Right atrium auricular region (tissue), 2 donors: ENCODE data around the gene TMEM239. TPM values are rescaled to one million over a fixed set of nuclear protein-coding genes. Genes with fewer than 3 reads are reported as not detected.

Source experiments
- DNase-seq: peaks from one replicate; pipeline ENCODE4 v3.0.0-alpha.2; 2019; ENCODE audit warnings: low spot score
- H3K27ac ChIP-seq, 2 donors: fragments of 200-600 bp; sonication (generic); 1 replicate in 1 of 2; 2 replicates in 1 of 2; pipeline ENCODE4 v1.5.1; 2016 to 2019
- H3K27me3 ChIP-seq, 2 donors: fragments of 200-600 bp; sonication (generic); one replicate each; pipeline versions ENCODE4 v1.5.1 to v1.6.0; 2017 to 2019
- H3K36me3 ChIP-seq: fragments of 200-600 bp; sonication (generic); one replicate; pipeline ENCODE4 v1.5.1; 2016
- H3K4me1 ChIP-seq, 2 donors: fragments of 200-600 bp; sonication (generic); one replicate each; pipeline versions ENCODE4 v1.5.1 to v1.6.0; 2017 to 2019
- H3K4me3 ChIP-seq, 2 donors: fragments of 200-600 bp; sonication (generic); 1 replicate in 1 of 2; 2 replicates in 1 of 2; pipeline ENCODE4 v1.5.1; 2017 to 2019; ENCODE audit warnings: mild to moderate bottlenecking in 1 of 2, moderate library complexity in 1 of 2
- H3K9me3 ChIP-seq, 2 donors: fragments of 200-600 bp; sonication (generic); one replicate each; pipeline ENCODE4 v1.5.1; 2019
- total RNA-seq, 2 donors: library from RNA; depleted of rRNA; stranded (reverse); fragments of >200 nt; gene quantifications; one replicate each; pipeline ENCODE4 v1.1.0, GENCODE V29; 2016
- TF ChIP-seq, protein P1 (sequence below), 2 donors: fragments of 200-600 bp; sonication (generic); IDR thresholded peaks; one replicate each; pipeline ENCODE4 v1.5.1; 2019; ENCODE audit warnings: antibody characterized with exemption in 2 of 2

The TMEM239 gene
- total RNA-seq, 2 donors from 2014 or later: not detected

DNA sequence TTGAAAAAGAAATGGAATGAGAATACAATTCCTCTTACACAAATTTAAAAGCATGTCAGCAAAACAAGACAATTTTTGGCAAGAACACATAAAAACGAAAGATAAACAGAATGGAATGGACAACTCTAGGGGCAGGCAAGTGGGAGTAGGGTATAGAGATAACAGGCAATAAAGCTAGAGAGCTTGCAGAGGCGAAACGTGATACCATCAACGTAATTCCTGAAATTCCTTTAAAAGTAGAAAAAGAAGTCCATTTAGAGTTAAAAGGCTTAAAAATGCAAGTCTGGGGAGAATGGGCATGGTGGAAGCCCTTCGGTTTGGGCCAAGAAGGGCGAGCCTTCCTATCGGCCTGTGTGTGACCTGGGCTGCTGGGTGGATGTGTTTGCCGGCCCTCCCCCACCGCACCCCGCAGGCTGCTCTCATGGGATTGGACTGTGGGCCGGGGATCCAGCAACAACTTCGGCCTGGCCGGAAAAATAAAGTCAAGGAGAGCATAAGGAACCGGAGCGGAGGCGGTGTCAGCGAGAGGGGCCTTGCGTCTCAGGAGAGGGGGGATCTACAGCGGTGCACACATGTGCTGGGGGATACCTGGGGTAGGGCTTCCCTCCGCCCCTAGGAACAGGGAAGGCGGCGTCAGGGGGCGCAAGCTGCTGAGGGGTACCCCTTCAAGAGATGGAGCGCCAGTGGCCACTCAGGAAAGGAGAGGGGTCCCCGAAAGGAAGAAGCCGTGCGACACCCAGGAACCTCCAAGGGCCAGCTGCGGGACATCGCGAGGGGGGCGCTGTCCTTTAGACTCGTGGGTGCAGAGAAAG, 4.1 kb downstream of the TMEM239 start:
- Histone ChIP-seq H3K27me3 (peaks cover 8 to 11% of the 10 kb centered on the region in 2 donors), H3K9me3 (no peaks in the 10 kb centered on the region), H3K27ac (no peak overlapping the region), H3K4me3 (no peak overlapping the region), H3K36me3 (no peaks in the 10 kb centered on the region), H3K4me1 (peaks cover 0 to 12% of the 10 kb centered on the region in 2 donors)
- TF ChIP-seq, protein P1, sequence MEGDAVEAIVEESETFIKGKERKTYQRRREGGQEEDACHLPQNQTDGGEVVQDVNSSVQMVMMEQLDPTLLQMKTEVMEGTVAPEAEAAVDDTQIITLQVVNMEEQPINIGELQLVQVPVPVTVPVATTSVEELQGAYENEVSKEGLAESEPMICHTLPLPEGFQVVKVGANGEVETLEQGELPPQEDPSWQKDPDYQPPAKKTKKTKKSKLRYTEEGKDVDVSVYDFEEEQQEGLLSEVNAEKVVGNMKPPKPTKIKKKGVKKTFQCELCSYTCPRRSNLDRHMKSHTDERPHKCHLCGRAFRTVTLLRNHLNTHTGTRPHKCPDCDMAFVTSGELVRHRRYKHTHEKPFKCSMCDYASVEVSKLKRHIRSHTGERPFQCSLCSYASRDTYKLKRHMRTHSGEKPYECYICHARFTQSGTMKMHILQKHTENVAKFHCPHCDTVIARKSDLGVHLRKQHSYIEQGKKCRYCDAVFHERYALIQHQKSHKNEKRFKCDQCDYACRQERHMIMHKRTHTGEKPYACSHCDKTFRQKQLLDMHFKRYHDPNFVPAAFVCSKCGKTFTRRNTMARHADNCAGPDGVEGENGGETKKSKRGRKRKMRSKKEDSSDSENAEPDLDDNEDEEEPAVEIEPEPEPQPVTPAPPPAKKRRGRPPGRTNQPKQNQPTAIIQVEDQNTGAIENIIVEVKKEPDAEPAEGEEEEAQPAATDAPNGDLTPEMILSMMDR (IDR thresholded peaks at IDR 0.05): no peak
- DNase-seq: no peak

- Histone ChIP-seq H3K27ac (no peak overlapping the region), H3K36me3 (no peaks in the 10 kb centered on the region), H3K4me3 (no peak overlapping the region), H3K4me1 (peaks cover 0 to 12% of the 10 kb centered on the region in 2 donors), H3K27me3 (peaks cover 8 to 11% of the 10 kb centered on the region in 2 donors), H3K9me3 (no peaks in the 10 kb centered on the region)
- TF ChIP-seq, protein P1 (IDR thresholded peaks at IDR 0.05): no peak
- no peak for DNase-seq
Observed at GRCh38 chr20:2820896-2821869, 5.0 kb downstream of the TMEM239 start.

DNA sequence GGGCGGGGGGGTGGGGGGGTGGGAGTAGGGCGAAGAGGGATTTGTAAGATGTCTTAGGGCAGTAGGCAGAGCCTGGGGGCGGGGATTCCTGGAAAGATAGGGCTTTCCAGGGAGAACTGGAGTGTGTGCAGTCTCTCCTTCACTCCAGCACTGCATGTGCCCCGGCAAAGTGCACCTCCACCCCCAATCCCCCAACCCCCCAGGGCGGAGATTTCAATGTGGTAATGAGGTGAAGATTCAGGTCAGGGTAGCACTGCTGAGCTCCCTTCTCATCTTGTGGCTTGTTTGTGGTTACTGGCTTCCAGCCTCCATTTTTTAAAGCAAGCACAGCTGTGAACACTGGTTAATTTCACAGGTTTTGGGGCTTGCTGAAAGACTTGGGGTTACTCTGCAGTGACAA, 5.9 kb downstream of the TMEM239 start:
- TF ChIP-seq, protein P1 (IDR thresholded peaks at IDR 0.05): no peak
- H3K4me1 ChIP-seq: peaks cover 0 to 12% of the 10 kb centered on the region in 2 donors
- no peak overlapping the region for H3K27ac ChIP-seq
- no peak for DNase-seq
- H3K9me3 ChIP-seq: no peaks in the 10 kb centered on the region
- no peaks in the 10 kb centered on the region for H3K36me3 ChIP-seq
- peaks cover 8 to 11% of the 10 kb centered on the region in 2 donors for H3K27me3 ChIP-seq
- no peak overlapping the region for H3K4me3 ChIP-seq

- Histone ChIP-seq H3K4me1 (peaks cover 0 to 8% of the 10 kb centered on the region in 2 donors), H3K36me3 (no peaks in the 10 kb centered on the region), H3K4me3 (no peak overlapping the region), H3K27me3 (peaks cover 3 to 6% of the 10 kb centered on the region in 2 donors), H3K27ac (no peak overlapping the region), H3K9me3 (no peaks in the 10 kb centered on the region)
- TF ChIP-seq, protein P1 (IDR thresholded peaks at IDR 0.05): no peak
- DNase-seq: no peak
Observed at GRCh38 chr20:2825761-2826160, 9.6 kb downstream of the TMEM239 start.

DNA sequence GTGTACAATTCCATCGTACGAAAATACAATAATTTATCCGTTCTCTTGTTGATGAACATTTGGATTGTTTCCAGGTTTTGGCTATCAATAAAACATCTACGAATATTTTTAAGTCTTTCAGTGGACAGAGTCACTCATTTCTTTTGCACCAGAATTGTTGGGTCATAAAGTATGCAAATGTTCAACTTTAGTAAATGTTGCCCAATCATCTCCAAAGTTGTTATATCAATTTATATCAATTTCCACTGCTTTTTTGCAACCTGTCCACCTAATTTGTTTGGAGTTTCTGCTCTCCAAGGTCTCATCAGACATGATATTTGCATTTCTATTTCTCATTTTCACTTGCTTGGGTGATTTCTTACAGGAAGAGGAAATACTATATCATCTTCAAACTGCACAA, 10.5 kb downstream of the TMEM239 start:
- no peak overlapping the region for H3K27ac ChIP-seq
- TF ChIP-seq, protein P1 (IDR thresholded peaks at IDR 0.05): no peak
- H3K36me3 ChIP-seq: no peaks in the 10 kb centered on the region
- no peak for DNase-seq
- no peak overlapping the region for H3K4me3 ChIP-seq
- no peaks in the 10 kb centered on the region for H3K9me3 ChIP-seq
- H3K4me1 ChIP-seq: no peaks in the 10 kb centered on the region
- H3K27me3 ChIP-seq: no peaks in the 10 kb centered on the region
